Fibroblast of pulmonary artery (primary cell): ENCODE results near the gene BCL2L14.

ENCODE experiments used
- DNase-seq: peaks from one replicate; pipeline ENCODE4 v3.0.0-alpha.2; 2010; ENCODE audit warnings: low read depth
- H3K4me3 ChIP-seq: replicated peaks from 2 replicates; pipeline ENCODE4 v1.5.1; 2011; ENCODE audit warnings: low read depth, mild to moderate bottlenecking, control low read depth, low read length, moderate library complexity
- TF ChIP-seq, protein P1 (sequence below): IDR thresholded peaks from 2 replicates; pipeline ENCODE4 v1.5.1; 2011; ENCODE audit warnings: mild to moderate bottlenecking, control low read depth, low read length, inconsistent platforms; ENCODE audit errors: missing control alignments

Gene BCL2L14

DNA sequence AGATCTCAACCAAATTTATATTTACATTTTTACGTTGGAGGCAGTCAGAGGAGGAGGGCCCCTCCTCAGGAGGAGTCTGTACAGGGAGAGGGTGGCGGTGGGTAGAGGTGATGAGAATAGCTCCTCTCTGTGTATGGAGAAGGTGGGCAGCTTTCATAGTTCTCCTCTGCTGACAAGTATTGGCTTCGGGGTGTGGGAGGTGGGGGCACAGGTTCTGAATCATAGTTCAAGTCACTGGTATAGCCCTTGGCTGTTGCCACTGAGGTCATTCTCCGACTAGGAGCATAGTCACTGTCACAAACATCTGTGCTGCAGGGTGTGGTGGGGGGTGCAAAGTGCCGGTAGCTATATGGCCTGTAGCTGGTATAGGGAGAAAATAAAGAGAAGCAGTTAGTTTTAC, 50.3 kb downstream of the BCL2L14 start:
- H3K4me3 ChIP-seq, result no peak overlapping the region
- TF ChIP-seq, protein P1, sequence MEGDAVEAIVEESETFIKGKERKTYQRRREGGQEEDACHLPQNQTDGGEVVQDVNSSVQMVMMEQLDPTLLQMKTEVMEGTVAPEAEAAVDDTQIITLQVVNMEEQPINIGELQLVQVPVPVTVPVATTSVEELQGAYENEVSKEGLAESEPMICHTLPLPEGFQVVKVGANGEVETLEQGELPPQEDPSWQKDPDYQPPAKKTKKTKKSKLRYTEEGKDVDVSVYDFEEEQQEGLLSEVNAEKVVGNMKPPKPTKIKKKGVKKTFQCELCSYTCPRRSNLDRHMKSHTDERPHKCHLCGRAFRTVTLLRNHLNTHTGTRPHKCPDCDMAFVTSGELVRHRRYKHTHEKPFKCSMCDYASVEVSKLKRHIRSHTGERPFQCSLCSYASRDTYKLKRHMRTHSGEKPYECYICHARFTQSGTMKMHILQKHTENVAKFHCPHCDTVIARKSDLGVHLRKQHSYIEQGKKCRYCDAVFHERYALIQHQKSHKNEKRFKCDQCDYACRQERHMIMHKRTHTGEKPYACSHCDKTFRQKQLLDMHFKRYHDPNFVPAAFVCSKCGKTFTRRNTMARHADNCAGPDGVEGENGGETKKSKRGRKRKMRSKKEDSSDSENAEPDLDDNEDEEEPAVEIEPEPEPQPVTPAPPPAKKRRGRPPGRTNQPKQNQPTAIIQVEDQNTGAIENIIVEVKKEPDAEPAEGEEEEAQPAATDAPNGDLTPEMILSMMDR, result no peak
- DNase-seq, result no peak

DNA sequence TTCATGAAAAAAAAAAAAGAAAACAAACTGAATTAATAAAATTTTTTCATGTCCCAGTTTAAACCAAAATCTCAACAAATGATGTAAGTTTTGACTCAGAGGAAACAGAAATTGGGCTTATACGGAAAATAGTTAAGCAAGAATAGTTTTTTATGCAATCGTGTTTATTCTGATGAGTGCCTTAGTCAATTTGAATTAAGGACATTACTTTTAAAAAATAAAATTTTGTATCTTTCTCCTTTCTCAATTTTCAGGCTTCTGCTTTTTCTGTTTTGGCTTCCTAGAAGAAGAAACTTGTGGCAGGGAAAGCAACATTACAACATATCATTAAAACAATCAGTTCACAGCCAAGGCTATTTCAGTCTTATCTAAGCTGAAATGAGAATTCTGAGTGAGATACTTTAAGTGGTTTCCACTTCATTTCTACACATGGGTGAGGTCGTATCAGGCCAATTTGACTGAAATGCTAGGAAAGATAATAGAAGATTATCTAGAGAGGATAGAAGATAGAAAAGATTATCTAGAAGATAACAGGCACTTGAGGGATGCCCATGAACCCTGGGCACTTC, 52.4 kb downstream of the BCL2L14 start:
- H3K4me3 ChIP-seq, result no peak overlapping the region
- DNase-seq, result no peak
- TF ChIP-seq, protein P1, result no peak

DNA sequence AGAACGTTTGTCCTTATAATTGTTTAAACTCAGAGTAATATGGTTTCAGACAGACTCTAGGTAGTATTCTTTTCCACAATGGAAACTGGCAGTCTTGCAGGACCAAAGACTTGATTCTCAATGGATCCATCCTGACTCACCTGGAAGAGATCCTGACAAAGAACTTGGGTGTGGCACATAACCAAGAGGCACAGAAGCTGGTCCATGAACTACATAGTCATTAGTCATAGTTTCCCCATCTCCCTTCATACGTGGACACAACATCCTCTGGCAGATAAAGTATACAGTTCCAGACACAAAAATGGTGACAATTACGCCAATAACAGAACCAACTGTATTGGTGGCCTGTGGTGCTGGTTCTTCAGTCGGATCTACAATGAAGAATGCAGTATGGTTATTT, 55.8 kb downstream of the BCL2L14 start:
- no peak for DNase-seq
- H3K4me3 ChIP-seq, result no peak overlapping the region
- TF ChIP-seq, protein P1, result no peak

DNA sequence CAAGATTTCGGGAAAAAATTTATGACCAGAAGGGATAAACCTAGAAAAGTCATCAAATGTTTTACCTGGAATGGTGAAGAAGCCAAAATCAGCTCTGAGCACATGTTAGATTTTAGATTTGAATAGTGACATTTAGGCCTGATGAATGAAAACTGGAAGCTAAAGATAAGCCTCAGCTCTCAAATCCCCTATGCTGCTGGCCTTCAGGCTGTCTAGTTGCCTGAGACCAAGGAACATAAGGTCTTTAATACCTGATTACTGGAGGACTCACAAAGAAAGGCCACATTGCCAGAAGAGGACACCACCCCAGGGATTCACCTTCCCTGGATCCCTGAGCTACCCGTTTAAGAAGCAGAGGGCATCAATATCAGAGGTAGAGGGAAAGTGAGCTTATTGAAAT, 56.6 kb downstream of the BCL2L14 start:
- no peak for DNase-seq
- TF ChIP-seq, protein P1, result no peak
- no peak overlapping the region for H3K4me3 ChIP-seq

DNA sequence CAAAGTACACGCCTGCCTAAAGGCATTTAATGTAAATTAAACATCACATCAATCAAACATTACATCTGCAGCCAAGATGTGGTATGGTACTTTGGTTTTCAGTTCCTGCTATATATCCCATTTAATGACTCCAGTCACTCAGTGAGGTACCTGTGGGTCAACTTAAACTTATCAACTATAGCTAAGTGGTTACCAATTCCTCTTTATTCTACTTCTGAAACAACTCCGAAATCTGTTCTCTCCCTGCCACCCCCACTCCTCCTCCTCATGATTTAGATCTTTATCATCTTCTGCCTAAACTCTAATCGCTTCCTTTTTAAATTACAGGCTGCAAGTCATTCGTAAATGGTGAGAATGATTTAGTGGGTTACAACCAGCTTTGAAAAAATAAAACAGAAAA, 57.9 kb downstream of the BCL2L14 start:
- DNase-seq, result no peak
- TF ChIP-seq, protein P1, result no peak
- H3K4me3 ChIP-seq, result no peak overlapping the region

DNA sequence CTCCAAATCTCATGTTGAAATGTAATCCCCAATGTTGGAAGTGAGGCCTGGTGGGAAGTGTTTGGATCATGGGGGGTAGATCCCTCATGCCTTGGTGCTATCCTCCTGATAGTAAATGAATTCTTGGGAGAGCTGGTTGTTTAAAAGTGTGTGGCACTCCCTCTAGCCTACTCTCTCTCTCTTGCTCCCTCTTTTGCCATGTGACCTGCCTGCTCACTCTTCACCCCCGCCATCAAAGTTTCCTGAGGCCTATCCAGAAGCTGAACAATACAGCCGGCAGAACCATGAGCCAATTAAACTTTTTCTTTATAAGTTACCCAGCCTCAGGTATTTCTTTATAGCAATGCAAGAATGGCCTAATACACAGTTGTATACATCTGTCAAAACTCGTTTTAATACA, 62.5 kb downstream of the BCL2L14 start:
- no peak overlapping the region for H3K4me3 ChIP-seq
- DNase-seq, result no peak
- TF ChIP-seq, protein P1, result no peak

DNA sequence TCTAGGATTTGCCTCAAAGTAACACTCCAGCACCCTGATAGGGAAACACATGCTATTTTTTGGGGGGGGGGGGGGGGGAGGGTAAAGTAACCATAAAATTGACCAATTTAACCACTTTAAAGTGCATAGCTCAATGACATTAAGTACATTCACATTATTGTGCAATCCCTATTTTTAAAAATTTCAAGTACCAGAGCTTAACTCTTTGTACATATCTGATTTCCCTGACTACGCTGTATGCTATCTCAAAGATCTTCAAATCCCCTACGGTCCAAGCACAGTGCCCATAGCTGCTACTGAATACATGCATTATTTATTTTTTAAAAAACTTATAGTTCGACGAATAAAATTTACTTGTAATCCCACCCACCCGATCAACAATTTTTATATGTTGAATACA, 63.0 kb downstream of the BCL2L14 start:
- TF ChIP-seq, protein P1, result no peak
- no peak overlapping the region for H3K4me3 ChIP-seq
- no peak for DNase-seq
